CD4-positive, alpha-beta T cell treated with Interferon gamma for 1 hour (primary cell): ENCODE results near the gene RIPOR2.
A peak's percentile ranks its signal among the peaks of the same experiment; 100 is the strongest.
"Not testable (repeated sequence)": the region's sequence is repeated elsewhere in the genome, so short reads cannot be mapped to it uniquely, and the experiment has no call there.

Source experiments
- DNase-seq: peaks from one replicate; pipeline ENCODE4 v3.0.0-alpha.2; 2020

Gene RIPOR2

DNA sequence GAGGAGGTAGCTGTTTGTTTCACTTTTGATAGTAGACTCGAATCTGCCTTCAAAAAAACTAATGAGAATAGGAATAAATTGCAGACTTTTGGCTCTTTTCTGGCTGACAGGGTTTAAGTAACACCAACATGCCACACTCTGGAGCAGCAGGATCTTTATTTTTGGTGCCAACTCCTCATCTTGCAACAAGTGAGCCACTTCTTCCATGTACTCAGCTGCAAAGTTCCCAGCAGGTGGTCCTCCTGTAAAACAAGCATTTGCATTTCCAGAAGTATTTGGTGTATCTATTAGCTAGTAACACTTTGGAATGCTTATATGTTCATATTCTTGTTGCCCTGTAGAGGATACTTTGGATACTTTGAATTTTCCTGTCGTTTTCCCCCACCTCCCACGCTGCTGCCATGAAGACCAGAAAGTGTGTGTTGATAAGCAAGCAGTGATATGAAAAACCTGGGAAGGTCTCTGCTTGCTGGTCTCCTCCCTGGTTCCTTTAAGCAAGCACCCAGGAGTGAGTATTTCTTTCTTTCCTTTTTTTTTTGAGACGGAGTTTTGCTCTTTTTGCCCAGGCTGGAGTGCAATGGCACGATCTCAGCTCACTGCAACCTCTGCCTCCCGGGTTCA lies 138.1 kb downstream of the RIPOR2 start:
- DNase-seq: no peak

DNA sequence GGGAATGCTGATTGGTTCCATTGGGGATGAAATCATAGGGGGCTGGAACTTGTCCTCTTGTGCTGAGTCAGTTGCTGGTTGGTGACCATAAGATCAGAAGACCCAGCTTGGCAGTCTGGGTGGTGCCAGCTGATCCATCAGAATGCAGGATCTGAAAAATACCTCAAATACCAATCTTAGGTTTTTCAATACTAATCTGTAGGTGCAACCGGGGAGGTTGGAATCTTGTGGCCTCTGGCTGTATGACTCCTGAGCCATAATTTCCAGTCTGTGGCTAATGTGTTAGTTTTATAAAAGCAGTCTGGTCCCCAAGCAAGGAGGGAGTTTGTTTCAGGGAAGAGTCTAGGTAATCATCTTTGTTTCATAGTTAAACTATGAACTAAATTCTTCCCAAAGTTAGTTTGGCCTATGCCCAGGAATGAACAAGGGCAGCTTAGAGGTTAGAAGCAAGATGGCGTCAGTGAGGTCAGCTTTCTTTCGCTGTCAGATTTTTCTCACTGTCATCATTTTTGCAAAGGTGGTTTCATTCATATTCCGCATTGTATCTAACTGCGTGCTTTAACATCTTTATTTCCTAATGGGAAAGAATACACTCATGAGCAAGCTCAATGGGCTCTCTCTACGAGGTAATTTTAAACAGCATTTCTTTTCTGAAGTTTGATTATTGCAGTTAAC lies 139.0 kb downstream of the RIPOR2 start:
- DNase-seq: no peak

DNA sequence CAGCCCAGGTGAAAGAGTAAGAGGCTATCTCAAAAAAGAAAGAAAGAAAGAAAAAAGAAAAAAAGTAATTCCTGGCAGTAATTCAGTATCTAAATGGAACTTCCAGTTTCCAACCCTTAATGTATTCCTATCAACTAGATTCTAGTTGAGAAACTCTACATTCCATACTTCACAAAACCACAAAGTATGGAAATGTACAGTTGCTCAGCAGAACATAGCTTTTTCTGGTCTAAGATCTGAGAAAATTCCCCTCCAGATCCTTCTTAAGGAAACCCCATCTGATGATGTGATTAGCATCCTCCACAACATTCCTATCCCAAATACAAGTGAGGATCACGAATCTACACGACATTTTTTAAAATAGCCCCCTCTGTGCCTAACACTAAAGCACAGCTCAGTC lies 140.7 kb downstream of the RIPOR2 start:
- no peak for DNase-seq

DNA sequence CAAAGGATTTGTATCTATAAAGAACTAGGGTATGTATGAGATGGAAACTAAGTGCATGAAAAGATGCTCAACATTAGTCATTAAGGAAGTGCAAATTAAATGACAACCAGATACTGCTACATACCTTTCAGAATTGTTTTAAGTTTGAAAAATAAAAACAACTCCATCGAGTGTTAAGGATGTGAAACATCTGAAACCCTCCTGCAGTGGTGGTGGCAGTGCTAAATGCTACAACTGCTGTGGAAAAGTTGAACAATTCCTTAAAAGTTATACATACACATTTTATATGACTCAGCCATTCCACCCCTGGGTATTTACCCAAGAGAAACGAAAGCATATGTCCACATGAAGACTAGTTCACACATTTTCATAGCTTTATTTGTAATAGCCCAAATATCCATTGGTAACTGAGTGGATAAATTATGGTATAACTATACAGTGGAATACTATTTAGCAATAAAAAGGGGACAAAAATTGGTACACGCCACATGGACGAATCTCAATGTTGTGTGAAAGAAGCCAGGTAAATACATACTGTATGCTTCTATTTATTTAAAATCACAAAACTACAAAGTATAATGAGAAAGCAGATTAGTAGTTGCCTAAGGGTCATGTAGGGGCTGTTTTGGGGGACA lies 147.6 kb downstream of the RIPOR2 start:
- DNase-seq: no peak

GRCh38 chr6:24780206-24780605 lies 155.6 kb downstream of the RIPOR2 start:
- no peak for DNase-seq

GRCh38 chr6:24779416-24780016 lies 156.2 kb downstream of the RIPOR2 start:
- DNase-seq: no peak

DNA sequence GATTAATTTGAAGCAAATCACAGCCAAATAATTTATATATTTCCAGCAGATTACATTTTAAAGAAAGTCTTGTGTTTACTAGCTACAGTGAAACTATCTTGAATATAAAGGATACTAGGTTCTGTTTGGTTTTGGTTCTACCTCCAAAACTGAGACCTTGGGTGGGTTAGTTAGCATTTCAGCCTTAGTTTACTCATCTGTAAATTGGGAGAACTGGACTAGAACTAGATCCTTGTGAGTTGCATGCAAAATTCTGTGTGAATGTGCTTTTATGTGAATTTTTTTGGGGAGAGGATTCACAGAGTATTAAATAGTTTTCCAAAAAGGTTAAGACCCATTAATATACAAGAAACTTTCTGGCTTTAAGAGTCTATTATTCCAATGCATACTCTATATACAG lies 156.9 kb downstream of the RIPOR2 start:
- no peak for DNase-seq

DNA sequence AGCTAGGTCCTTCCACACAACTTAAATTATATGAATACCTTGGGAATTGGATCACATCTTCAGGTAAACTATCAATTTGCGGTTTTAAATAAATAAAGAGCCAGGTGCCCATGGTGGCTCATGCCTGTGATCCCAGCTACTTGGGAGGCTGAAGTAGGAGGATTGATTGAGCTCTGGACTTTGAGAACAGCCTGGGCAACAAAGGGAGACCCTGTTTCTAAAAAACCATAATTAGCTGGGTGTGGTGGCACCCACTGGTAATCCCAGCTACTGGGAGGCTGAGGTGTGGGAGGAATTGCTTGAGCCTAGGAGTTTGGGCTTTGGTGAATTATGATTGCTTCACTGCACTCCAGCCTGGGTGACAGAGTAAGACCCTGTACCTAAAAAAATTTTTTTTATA lies 157.6 kb downstream of the RIPOR2 start:
- DNase-seq: no peak

DNA sequence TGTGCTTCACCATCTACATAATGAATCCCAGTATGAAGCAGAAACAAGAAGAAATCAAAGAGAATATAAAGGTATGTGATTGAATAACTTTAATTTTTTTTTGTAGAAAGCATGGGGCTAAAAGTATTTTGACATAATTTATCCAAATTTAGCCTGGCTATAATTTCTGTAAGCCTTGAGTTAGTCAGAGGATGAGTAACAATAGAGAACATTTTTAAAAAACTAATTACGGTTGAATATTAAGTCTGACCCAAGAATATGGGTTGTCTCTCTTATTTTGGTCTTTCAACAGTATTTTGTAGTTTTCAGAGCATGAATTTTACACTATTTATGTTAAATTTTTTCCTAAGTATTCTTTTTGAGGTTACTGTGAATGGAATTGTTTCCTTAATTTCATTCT lies 158.5 kb downstream of the RIPOR2 start:
- DNase-seq: no peak

- no peak for DNase-seq
Observed at GRCh38 chr6:24775520-24776058, 160.2 kb downstream of the RIPOR2 start.

- peak; percentile 96 for DNase-seq
Observed at GRCh38 chr6:24774696-24775519, 160.9 kb downstream of the RIPOR2 start, which contains the start of gene GMNN. Gene GMNN, plus strand, starts transcription at chr6:24774937. Its CDS starts 2,310 bp downstream, at chr6:24777247.

DNA sequence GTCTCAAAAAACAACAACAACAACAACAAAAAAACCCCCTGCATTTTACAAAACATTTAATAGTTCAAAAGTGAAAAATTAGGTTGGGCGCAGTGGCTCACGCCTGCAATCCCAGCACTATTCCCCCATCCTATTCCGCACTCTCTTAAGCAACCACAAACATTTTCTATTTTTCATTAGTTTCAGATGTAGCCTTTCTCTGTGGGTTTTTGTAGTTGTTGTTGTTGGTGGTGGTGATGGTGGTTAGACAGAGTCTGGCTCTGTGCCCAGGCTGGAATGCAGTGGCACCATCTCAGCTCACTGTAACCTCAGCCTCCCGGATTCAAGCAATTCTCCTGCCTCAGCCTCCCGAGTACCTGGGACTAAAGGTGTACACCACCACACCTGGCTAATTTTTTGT lies 167.4 kb downstream of the RIPOR2 start:
- no peak for DNase-seq

DNA sequence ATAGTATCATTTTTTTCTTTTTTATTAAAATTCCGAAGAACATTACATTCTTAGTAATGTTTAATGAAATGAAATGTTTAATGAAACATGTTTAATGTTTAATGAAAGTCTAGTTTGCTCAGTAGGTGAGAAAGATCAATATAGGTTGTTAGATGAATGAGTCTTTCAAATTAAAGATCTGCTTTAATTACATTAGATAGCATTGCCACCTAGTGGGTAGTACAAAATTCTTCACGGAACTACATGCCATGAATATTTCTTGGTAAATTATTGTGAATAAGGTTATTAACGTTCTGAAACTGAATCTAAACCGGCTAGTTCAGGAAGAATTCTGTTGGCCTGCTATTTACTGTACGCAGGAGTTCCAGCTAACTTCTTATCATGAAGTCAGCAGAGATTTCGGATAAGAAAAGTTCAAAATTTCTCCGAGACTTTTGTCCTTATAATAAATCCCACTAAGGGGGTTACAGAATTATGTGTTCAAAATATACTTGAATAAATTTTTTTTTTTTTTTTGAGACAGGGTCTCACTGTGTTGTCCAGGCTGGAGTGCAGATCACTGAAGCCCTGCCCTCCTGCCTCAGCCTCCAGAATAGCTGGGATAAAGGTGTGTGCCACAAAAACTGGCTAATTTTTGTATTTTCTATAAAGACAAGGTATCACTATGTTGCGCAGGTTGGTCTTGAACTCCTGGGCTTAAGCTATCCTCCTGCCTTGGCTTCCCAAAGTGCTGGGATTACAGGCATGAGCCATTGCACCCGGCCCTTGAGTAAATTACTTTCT lies 168.9 kb downstream of the RIPOR2 start:
- DNase-seq: no peak

GRCh38 chr6:24765968-24766367 lies 169.8 kb downstream of the RIPOR2 start:
- not testable (repeated sequence) for DNase-seq

GRCh38 chr6:24764833-24765828 lies 170.6 kb downstream of the RIPOR2 start:
- DNase-seq: not testable (repeated sequence)

- no peak for DNase-seq
Observed at GRCh38 chr6:24763578-24763977, 172.2 kb downstream of the RIPOR2 start.

- no peak for DNase-seq
Observed at GRCh38 chr6:24761851-24762250, 173.9 kb downstream of the RIPOR2 start.

- no peak for DNase-seq
Observed at GRCh38 chr6:24761193-24761835, 174.4 kb downstream of the RIPOR2 start.

- DNase-seq: no peak
Observed at GRCh38 chr6:24760210-24760609, 175.6 kb downstream of the RIPOR2 start.

DNA sequence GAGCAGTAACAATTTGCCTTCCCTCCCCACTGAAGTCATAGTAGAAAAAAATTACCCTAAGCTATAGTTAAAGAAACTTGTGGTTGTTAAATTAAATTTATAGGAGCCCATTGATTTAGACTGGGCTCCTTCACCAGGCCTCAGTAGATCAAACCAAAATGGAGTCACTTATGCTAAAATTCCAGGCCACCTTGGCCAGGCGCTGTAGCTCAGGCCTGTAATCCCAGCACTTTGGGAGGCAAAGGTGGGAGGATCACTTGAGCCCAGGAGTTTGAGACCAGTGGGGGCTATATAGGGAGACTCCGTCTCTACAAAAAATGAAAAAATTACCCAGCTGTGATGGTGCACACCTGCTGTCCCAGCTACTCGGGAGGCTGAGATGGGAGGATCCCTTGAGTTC lies 176.0 kb downstream of the RIPOR2 start:
- no peak for DNase-seq
